Activated CD4-positive, alpha-beta memory T cell treated with anti-CD3 and anti-CD28 coated beads, Interleukin-2, amount 10 ng/mL, durations not matched to agents 7 days and 5 days (primary cell): ENCODE results near the gene ITPRIPL2. TPM values are rescaled to one million over a fixed set of nuclear protein-coding genes. Genes with fewer than 3 reads are reported as not detected.

Experiments
- CTCF ChIA-PET: fragments of 350-600 bp; sonication (Branson Sonifier 250); formaldehyde crosslinking; loops from one replicate; lab custom pipeline; 2021; ENCODE audit warnings: antibody characterized with exemption, inconsistent platforms; lab: Charles Lee
- POLR2A ChIA-PET: fragments of 350-600 bp; sonication (Branson Sonifier 250); formaldehyde crosslinking; loops from one replicate; lab custom pipeline; 2021; ENCODE audit warnings: antibody characterized with exemption; lab: Charles Lee
- DNase-seq: peaks from one replicate; pipeline ENCODE4 v3.0.0-alpha.2; 2020
- H3K27ac Mint-ChIP-seq: one replicate; pipeline ENCODE4 v1.8.0; 2021; ENCODE audit warnings: mild to moderate bottlenecking, mixed read lengths
- H3K27me3 Mint-ChIP-seq: one replicate; pipeline ENCODE4 v1.8.0; 2021; ENCODE audit warnings: mixed read lengths
- H3K36me3 Mint-ChIP-seq: one replicate; pipeline ENCODE4 v1.8.0; 2021; ENCODE audit warnings: low read depth, mixed read lengths
- H3K4me1 Mint-ChIP-seq: one replicate; pipeline ENCODE4 v1.8.0; 2021; ENCODE audit warnings: mixed read lengths
- H3K4me3 Mint-ChIP-seq: one replicate; pipeline ENCODE4 v1.8.0; 2021; ENCODE audit warnings: mild to moderate bottlenecking, mixed read lengths
- H3K9me3 Mint-ChIP-seq: one replicate; pipeline ENCODE4 v1.8.0; 2021; ENCODE audit warnings: mixed read lengths
- total RNA-seq, 2 experiments: library from RNA; stranded (reverse); gene quantifications; one replicate each; pipeline ENCODE4 v1.2.3, GENCODE V29; 2021

ITPRIPL2 gene
- total RNA-seq, 2 experiments from 2014 or later: 11.1 to 11.2 TPM

GRCh38 chr16:19084879-19085278, 28.9 kb upstream of the ITPRIPL2 start:
- no peak overlapping the region for H3K27ac Mint-ChIP-seq
- no peak for DNase-seq
- POLR2A ChIA-PET: interaction anchor here (0.6 kb wide), 1 partner anchor 22 kb away, joined by 4 read pairs; no protein-coding TSS in a partner anchor
- H3K36me3 Mint-ChIP-seq: peaks cover 13% of the 10 kb centered on the region
- no peak overlapping the region for H3K4me3 Mint-ChIP-seq
- peaks cover 9% of the 10 kb centered on the region for H3K27me3 Mint-ChIP-seq
- H3K9me3 Mint-ChIP-seq: no peaks in the 10 kb centered on the region
- H3K4me1 Mint-ChIP-seq: peaks cover 7% of the 10 kb centered on the region
- CTCF ChIA-PET: interaction anchor here (1.2 to 4.4 kb wide), 7 partner anchors 10 to 418 kb away, joined by 3 to 89 read pairs (median 11); partner anchors contain the start of gene COQ7

GRCh38 chr16:19085679-19086200, 28.0 kb upstream of the ITPRIPL2 start:
- peaks cover 13% of the 10 kb centered on the region for H3K36me3 Mint-ChIP-seq
- H3K27ac Mint-ChIP-seq: no peak overlapping the region
- DNase-seq: no peak
- peaks cover 9% of the 10 kb centered on the region for H3K27me3 Mint-ChIP-seq
- H3K4me3 Mint-ChIP-seq: no peak overlapping the region
- ChIA-PET CTCF (interaction anchor here (0.7 to 4.4 kb wide), 27 partner anchors 9 to 470 kb away, joined by 3 to 89 read pairs (median 4); partner anchors contain the start of genes CLEC19A, COQ7, ITPRIPL2 and VPS35L), POLR2A (no interaction called here)
- peaks cover 7% of the 10 kb centered on the region for H3K4me1 Mint-ChIP-seq
- H3K9me3 Mint-ChIP-seq: peaks cover 2% of the 10 kb centered on the region

- Mint-ChIP-seq H3K9me3 (peaks cover 7% of the 10 kb centered on the region), H3K4me3 (peak overlapping the region; percentile 27), H3K4me1 (peaks cover 7% of the 10 kb centered on the region), H3K36me3 (peaks cover 7% of the 10 kb centered on the region), H3K27ac (no peak overlapping the region), H3K27me3 (peaks cover 9% of the 10 kb centered on the region)
- POLR2A ChIA-PET: interaction anchor here (0.6 kb wide), 1 partner anchor 26 kb away, joined by 3 read pairs; no protein-coding TSS in a partner anchor
- DNase-seq: peak; percentile 81
- CTCF ChIA-PET: interaction anchor here (0.6 to 4.4 kb wide), 32 partner anchors 8 to 469 kb away, joined by 3 to 89 read pairs (median 4); partner anchors contain the start of genes CLEC19A, COQ7, ITPRIPL2 and VPS35L
Observed at GRCh38 chr16:19086322-19087199, 27.2 kb upstream of the ITPRIPL2 start.

- ChIA-PET CTCF (interaction anchor here (0.6 to 2.4 kb wide), 3 partner anchors 24 to 288 kb away, joined by 3 to 7 read pairs (median 6); no protein-coding TSS in a partner anchor), POLR2A (no interaction called here)
- DNase-seq: no peak
- Mint-ChIP-seq H3K27ac (no peak overlapping the region), H3K4me1 (peaks cover 7% of the 10 kb centered on the region), H3K9me3 (peaks cover 10% of the 10 kb centered on the region), H3K36me3 (peaks cover 3% of the 10 kb centered on the region), H3K27me3 (peaks cover 9% of the 10 kb centered on the region), H3K4me3 (no peak overlapping the region)
Observed at GRCh38 chr16:19088341-19088916, 25.3 kb upstream of the ITPRIPL2 start.

GRCh38 chr16:19089410-19089955, 24.3 kb upstream of the ITPRIPL2 start:
- H3K27me3 Mint-ChIP-seq: peaks cover 9% of the 10 kb centered on the region
- ChIA-PET CTCF (interaction anchor here (1.4 kb wide), 1 partner anchor 90 kb away, joined by 6 read pairs; no protein-coding TSS in a partner anchor), POLR2A (no interaction called here)
- H3K36me3 Mint-ChIP-seq: peaks cover 8% of the 10 kb centered on the region
- peaks cover 9% of the 10 kb centered on the region for H3K4me1 Mint-ChIP-seq
- H3K27ac Mint-ChIP-seq: no peak overlapping the region
- no peak overlapping the region for H3K4me3 Mint-ChIP-seq
- H3K9me3 Mint-ChIP-seq: peaks cover 10% of the 10 kb centered on the region
- DNase-seq: no peak

- Mint-ChIP-seq H3K27ac (no peak overlapping the region), H3K27me3 (peaks cover 3% of the 10 kb centered on the region), H3K9me3 (peaks cover 10% of the 10 kb centered on the region)
Observed at GRCh38 chr16:19090916-19091315, 22.8 kb upstream of the ITPRIPL2 start.

GRCh38 chr16:19092653-19093410, 20.9 kb upstream of the ITPRIPL2 start:
- no peak for DNase-seq
- Mint-ChIP-seq H3K4me3 (no peak overlapping the region), H3K36me3 (peaks cover 10% of the 10 kb centered on the region), H3K27ac (no peak overlapping the region), H3K27me3 (peaks cover 1% of the 10 kb centered on the region), H3K9me3 (peaks cover 16% of the 10 kb centered on the region), H3K4me1 (peaks cover 9% of the 10 kb centered on the region)
- ChIA-PET CTCF (interaction anchor here (0.7 kb wide), 1 partner anchor 89 kb away, joined by 4 read pairs; no protein-coding TSS in a partner anchor), POLR2A (no interaction called here)

More at GRCh38 chr16:19090916-19091315, 22.8 kb upstream of the ITPRIPL2 start:
- ChIA-PET CTCF (no interaction called here), POLR2A (no interaction called here)
- no peak for DNase-seq
- Mint-ChIP-seq H3K4me3 (no peak overlapping the region), H3K4me1 (peaks cover 16% of the 10 kb centered on the region), H3K36me3 (peaks cover 8% of the 10 kb centered on the region)

- Mint-ChIP-seq H3K27me3 (peaks cover 3% of the 10 kb centered on the region), H3K4me3 (no peak overlapping the region), H3K9me3 (peaks cover 18% of the 10 kb centered on the region), H3K27ac (no peak overlapping the region), H3K4me1 (peaks cover 9% of the 10 kb centered on the region), H3K36me3 (peaks cover 11% of the 10 kb centered on the region)
- ChIA-PET CTCF (interaction anchor here (0.7 to 1.7 kb wide), 5 partner anchors 8 to 1207 kb away, joined by 3 to 11 read pairs (median 4); no protein-coding TSS in a partner anchor), POLR2A (interaction anchor here (1.6 kb wide), 1 partner anchor 24 kb away, joined by 4 read pairs; no protein-coding TSS in a partner anchor)
- DNase-seq: no peak
Observed at GRCh38 chr16:19093631-19094541, 19.9 kb upstream of the ITPRIPL2 start.

GRCh38 chr16:19094542-19095365, 19.0 kb upstream of the ITPRIPL2 start:
- DNase-seq: no peak
- peaks cover 4% of the 10 kb centered on the region for H3K27me3 Mint-ChIP-seq
- POLR2A ChIA-PET: interaction anchor here (1.6 kb wide), 1 partner anchor 23 kb away, joined by 4 read pairs; no protein-coding TSS in a partner anchor
- H3K36me3 Mint-ChIP-seq: peaks cover 11% of the 10 kb centered on the region
- H3K4me3 Mint-ChIP-seq: no peak overlapping the region
- peaks cover 9% of the 10 kb centered on the region for H3K4me1 Mint-ChIP-seq
- CTCF ChIA-PET: interaction anchor here (0.7 to 1.7 kb wide), 6 partner anchors 8 to 1206 kb away, joined by 3 to 11 read pairs (median 3); no protein-coding TSS in a partner anchor
- H3K9me3 Mint-ChIP-seq: peaks cover 19% of the 10 kb centered on the region
- no peak overlapping the region for H3K27ac Mint-ChIP-seq

- ChIA-PET CTCF (interaction anchor here (1.0 to 1.7 kb wide), 4 partner anchors 9 to 84 kb away, joined by 3 to 11 read pairs (median 6); no protein-coding TSS in a partner anchor), POLR2A (interaction anchor here (1.6 kb wide), 1 partner anchor 22 kb away, joined by 4 read pairs; no protein-coding TSS in a partner anchor)
- no peak for DNase-seq
- peaks cover 11% of the 10 kb centered on the region for H3K36me3 Mint-ChIP-seq
- H3K27ac Mint-ChIP-seq: no peak overlapping the region
- peaks cover 8% of the 10 kb centered on the region for H3K27me3 Mint-ChIP-seq
- H3K9me3 Mint-ChIP-seq: peaks cover 23% of the 10 kb centered on the region
- H3K4me3 Mint-ChIP-seq: no peak overlapping the region
- peaks cover 9% of the 10 kb centered on the region for H3K4me1 Mint-ChIP-seq
Observed at GRCh38 chr16:19095654-19096053, 18.1 kb upstream of the ITPRIPL2 start.
